ENCODE results near the gene CD28. TPM values are rescaled to one million over a fixed set of nuclear protein-coding genes. Genes with fewer than 3 reads are reported as not detected.

Gene CD28
- total and polyA plus RNA-seq, 7 experiments from 2014 or later: 52.2 to 224 (median 113) TPM

- POLR2A ChIA-PET: interaction anchor here (0.8 to 15.0 kb wide), 8 partner anchors 12 to 209 kb away, joined by 3 to 343 read pairs (median 9); partner anchors contain the start of genes CD28 and RAPH1
- peaks cover 6 to 65% (median 30%) of the 10 kb centered on the region in 5 donors for H3K36me3 Mint-ChIP-seq
- no peak for ATAC-seq
- intact Hi-C loops (cut with micrococcal nuclease): loop anchor here (5.0 kb wide), 2 partner anchors 86 to 149 kb away; no protein-coding TSS in a partner anchor
- H3K4me3 Mint-ChIP-seq: peak overlapping the region in 3 of 10 donors; percentile 16 to 55 (median 37)
- peaks cover 52 to 92% (median 83%) of the 10 kb centered on the region in 7 donors for H3K4me1 Mint-ChIP-seq
- Histone ChIP-seq H3K9me3 (ENCODE audit: control insufficient read depth in 2 of 3, low read length in 3 of 3) (no peaks in the 10 kb centered on the region), H3K36me3 (ENCODE audit: control insufficient read depth in 2 of 3, insufficient read depth in 3 of 3, low read length in 3 of 3) (peaks cover 0 to 2% (median 0%) of the 10 kb centered on the region in 3 experiments), H3K27me3 (ENCODE audit: control insufficient read depth in 2 of 2, insufficient read depth in 2 of 2, low read length in 2 of 2) (no peaks in the 10 kb centered on the region), H3K4me3 (ENCODE audit: low read length) (no peak overlapping the region), H3K4me1 (ENCODE audit: control insufficient read depth in 2 of 2, insufficient read depth in 2 of 2, low read length in 2 of 2) (peaks cover 45 to 78% of the 10 kb centered on the region in 2 donors), H3K27ac (ENCODE audit: low read depth, low read length) (peak overlapping the region; percentile 40)
- no peaks in the 10 kb centered on the region for H3K27me3 Mint-ChIP-seq
- H3K27ac Mint-ChIP-seq: peak overlapping the region; percentile 51 to 96 (median 92)
- peaks cover 0 to 15% (median 6%) of the 10 kb centered on the region in 11 donors for H3K9me3 Mint-ChIP-seq
- CTCF ChIA-PET: interaction anchor here (1.3 to 1.5 kb wide), 2 partner anchors 11 to 166 kb away, joined by 4 read pairs; no protein-coding TSS in a partner anchor
- no peak for DNase-seq
These were observed 37.1 kb downstream of the CD28 start for GRCh38 chr2:203743441-203743981.

- H3K4me3 Mint-ChIP-seq: peak overlapping the region in 6 of 10 donors; percentile 13 to 59 (median 27)
- intact Hi-C loops (cut with micrococcal nuclease): loop anchor here (5.0 kb wide), 2 partner anchors 87 to 148 kb away; no protein-coding TSS in a partner anchor
- peaks cover 53 to 92% (median 84%) of the 10 kb centered on the region in 7 donors for H3K4me1 Mint-ChIP-seq
- no peaks in the 10 kb centered on the region for H3K36me3 ChIP-seq (ENCODE audit: control insufficient read depth in 2 of 3, insufficient read depth in 3 of 3, low read length in 3 of 3)
- H3K4me1 ChIP-seq (ENCODE audit: control insufficient read depth in 2 of 2, insufficient read depth in 2 of 2, low read length in 2 of 2): peaks cover 39 to 77% of the 10 kb centered on the region in 2 donors
- no peaks in the 10 kb centered on the region for H3K27me3 ChIP-seq (ENCODE audit: control insufficient read depth in 2 of 2, insufficient read depth in 2 of 2, low read length in 2 of 2)
- peaks cover 0 to 15% (median 6%) of the 10 kb centered on the region in 11 donors for H3K9me3 Mint-ChIP-seq
- CTCF ChIA-PET: interaction anchor here (0.6 to 1.5 kb wide), 4 partner anchors 11 to 287 kb away, joined by 3 to 5 read pairs (median 4); no protein-coding TSS in a partner anchor
- no peak overlapping the region for H3K4me3 ChIP-seq (ENCODE audit: low read length)
- no peaks in the 10 kb centered on the region for H3K9me3 ChIP-seq (ENCODE audit: control insufficient read depth in 2 of 3, low read length in 3 of 3)
- POLR2A ChIA-PET: interaction anchor here (1.1 to 15.0 kb wide), 7 partner anchors 13 to 209 kb away, joined by 3 to 343 read pairs (median 12); partner anchors contain the start of genes CD28 and RAPH1
- H3K27me3 Mint-ChIP-seq: no peaks in the 10 kb centered on the region
- H3K27ac ChIP-seq (ENCODE audit: low read depth, low read length): peak overlapping the region; percentile 40
- H3K36me3 Mint-ChIP-seq: peaks cover 6 to 69% (median 29%) of the 10 kb centered on the region in 5 donors
- DNase-seq (no peak), ATAC-seq (no peak)
- peak overlapping the region; percentile 68 to 96 (median 92) for H3K27ac Mint-ChIP-seq
These were observed 37.7 kb downstream of the CD28 start for GRCh38 chr2:203744091-203744490.

GRCh38 chr2:203745267-203745666 lies 38.8 kb downstream of the CD28 start:
- H3K27ac Mint-ChIP-seq: peak overlapping the region in 5 of 9 donors; percentile 46 to 96 (median 92)
- no peaks in the 10 kb centered on the region for H3K9me3 ChIP-seq (ENCODE audit: control insufficient read depth in 2 of 3, low read length in 3 of 3)
- H3K36me3 ChIP-seq (ENCODE audit: control insufficient read depth in 2 of 3, insufficient read depth in 3 of 3, low read length in 3 of 3): no peaks in the 10 kb centered on the region
- no peak overlapping the region for H3K4me3 ChIP-seq (ENCODE audit: low read length)
- no peak overlapping the region for H3K27ac ChIP-seq (ENCODE audit: low read depth, low read length)
- peaks cover 0 to 15% (median 6%) of the 10 kb centered on the region in 11 donors for H3K9me3 Mint-ChIP-seq
- H3K4me3 Mint-ChIP-seq: no peak overlapping the region
- H3K27me3 Mint-ChIP-seq: no peaks in the 10 kb centered on the region
- peaks cover 10 to 67% (median 32%) of the 10 kb centered on the region in 5 donors for H3K36me3 Mint-ChIP-seq
- ChIA-PET CTCF (interaction anchor here (0.6 kb wide), 1 partner anchor 257 kb away, joined by 6 read pairs; no protein-coding TSS in a partner anchor), POLR2A (interaction anchor here (1.0 to 15.0 kb wide), 4 partner anchors 14 to 38 kb away, joined by 3 to 343 read pairs (median 148); partner anchors contain the start of gene CD28)
- DNase-seq (no peak), ATAC-seq (no peak)
- H3K4me1 ChIP-seq (ENCODE audit: control insufficient read depth in 2 of 2, insufficient read depth in 2 of 2, low read length in 2 of 2): peaks cover 32 to 65% of the 10 kb centered on the region in 2 donors
- intact Hi-C loops (cut with micrococcal nuclease): no loop called here
- peaks cover 52 to 92% (median 83%) of the 10 kb centered on the region in 7 donors for H3K4me1 Mint-ChIP-seq
- no peaks in the 10 kb centered on the region for H3K27me3 ChIP-seq (ENCODE audit: control insufficient read depth in 2 of 2, insufficient read depth in 2 of 2, low read length in 2 of 2)

- peaks cover 10 to 69% (median 34%) of the 10 kb centered on the region in 5 donors for H3K36me3 Mint-ChIP-seq
- H3K4me1 ChIP-seq (ENCODE audit: control insufficient read depth in 2 of 2, insufficient read depth in 2 of 2, low read length in 2 of 2): peaks cover 16 to 46% of the 10 kb centered on the region in 2 donors
- intact Hi-C loops (cut with micrococcal nuclease): no loop called here
These were observed 42.1 kb downstream of the CD28 start for GRCh38 chr2:203748331-203749126.

DNA sequence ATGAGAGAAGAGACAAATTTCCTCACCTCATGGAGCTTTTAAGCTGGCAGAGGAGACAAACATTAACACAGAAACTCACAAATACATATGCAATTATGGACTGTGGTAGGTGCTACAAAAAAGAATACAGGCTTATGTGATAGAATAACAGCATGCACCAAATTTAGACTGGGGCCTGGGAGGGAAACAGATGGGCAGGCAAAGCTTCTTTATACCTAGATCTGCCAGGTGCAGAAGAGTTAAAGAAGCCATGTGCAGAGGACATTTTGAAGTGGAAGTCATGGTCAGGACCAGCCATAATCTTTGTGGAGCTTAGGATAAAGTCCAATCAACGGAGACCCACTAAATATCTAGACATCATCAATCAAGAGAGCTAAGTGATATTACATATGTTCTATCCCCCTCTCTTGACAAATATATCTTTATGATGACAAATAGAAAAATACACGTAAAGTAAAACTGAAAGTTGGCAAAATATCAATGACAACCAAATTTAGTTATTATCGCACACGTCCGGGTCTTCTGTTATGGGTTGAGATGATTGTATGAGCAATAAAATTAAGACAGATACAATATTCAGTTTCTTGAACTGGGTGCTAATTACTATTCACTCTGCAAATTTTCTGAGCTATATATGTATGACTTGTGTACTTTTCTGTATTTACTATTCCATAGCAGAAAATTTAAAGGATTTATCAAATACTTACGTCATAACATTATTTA lies 44.1 kb downstream of the CD28 start:
- Mint-ChIP-seq H3K36me3 (peaks cover 3 to 75% (median 40%) of the 10 kb centered on the region in 5 donors), H3K4me1 (peaks cover 29 to 76% (median 65%) of the 10 kb centered on the region in 7 donors), H3K4me3 (peak overlapping the region in 9 of 10 donors; percentile 6 to 60 (median 36)), H3K9me3 (peaks cover 0 to 24% (median 9%) of the 10 kb centered on the region in 11 donors), H3K27me3 (no peaks in the 10 kb centered on the region), H3K27ac (peak overlapping the region; percentile 11 to 73 (median 57))
- no peak overlapping the region for H3K4me3 ChIP-seq (ENCODE audit: low read length)
- no peak overlapping the region for H3K27ac ChIP-seq (ENCODE audit: low read depth, low read length)
- CTCF ChIA-PET: interaction anchor here (0.7 to 2.2 kb wide), 4 partner anchors 9 to 159 kb away, joined by 3 to 6 read pairs (median 4); no protein-coding TSS in a partner anchor
- intact Hi-C loops (cut with micrococcal nuclease): loop anchor here (1.0 kb wide), 1 partner anchor 9 kb away; no protein-coding TSS in a partner anchor
- POLR2A ChIA-PET: interaction anchor here (0.5 to 15.0 kb wide), 14 partner anchors 10 to 264 kb away, joined by 3 to 343 read pairs (median 4); no protein-coding TSS in a partner anchor
- H3K36me3 ChIP-seq (ENCODE audit: control insufficient read depth in 2 of 3, insufficient read depth in 3 of 3, low read length in 3 of 3): no peaks in the 10 kb centered on the region
- H3K4me1 ChIP-seq (ENCODE audit: control insufficient read depth in 2 of 2, insufficient read depth in 2 of 2, low read length in 2 of 2): peaks cover 12 to 32% of the 10 kb centered on the region in 2 donors
- DNase-seq: no peak
- H3K9me3 ChIP-seq (ENCODE audit: control insufficient read depth in 2 of 3, low read length in 3 of 3): no peaks in the 10 kb centered on the region
- no peaks in the 10 kb centered on the region for H3K27me3 ChIP-seq (ENCODE audit: control insufficient read depth in 2 of 2, insufficient read depth in 2 of 2, low read length in 2 of 2)
- no peak for ATAC-seq

More at GRCh38 chr2:203748331-203749126, 42.1 kb downstream of the CD28 start:
- Mint-ChIP-seq H3K4me3 (peak overlapping the region; percentile 9 to 67 (median 37)), H3K4me1 (peaks cover 37 to 76% (median 66%) of the 10 kb centered on the region in 7 donors), H3K27ac (peak overlapping the region; percentile 1 to 90 (median 58)), H3K27me3 (no peaks in the 10 kb centered on the region), H3K9me3 (peaks cover 0 to 17% (median 6%) of the 10 kb centered on the region in 11 donors)
- Histone ChIP-seq H3K4me3 (ENCODE audit: low read length) (no peak overlapping the region), H3K27me3 (ENCODE audit: control insufficient read depth in 2 of 2, insufficient read depth in 2 of 2, low read length in 2 of 2) (no peaks in the 10 kb centered on the region), H3K27ac (ENCODE audit: low read depth, low read length) (no peak overlapping the region), H3K9me3 (ENCODE audit: control insufficient read depth in 2 of 3, low read length in 3 of 3) (no peaks in the 10 kb centered on the region), H3K36me3 (ENCODE audit: control insufficient read depth in 2 of 3, insufficient read depth in 3 of 3, low read length in 3 of 3) (no peaks in the 10 kb centered on the region)
- ChIA-PET POLR2A (interaction anchor here (0.7 to 15.0 kb wide), 13 partner anchors 8 to 67 kb away, joined by 3 to 343 read pairs (median 8); partner anchors contain the start of gene CD28), CTCF (interaction anchor here (0.6 to 2.2 kb wide), 8 partner anchors 11 to 180 kb away, joined by 3 to 8 read pairs (median 4); no protein-coding TSS in a partner anchor)
- DNase-seq: peak in 1 of 9 donors; percentile 33
- ATAC-seq: peak; percentile 54

Measured in naive thymus-derived CD4-positive, alpha-beta T cell (primary cell).